ENCODE measurements around the gene SHANK3.
A peak's percentile ranks its signal among the peaks of the same experiment; 100 is the strongest.
"Not testable (repeated sequence)": the region's sequence is repeated elsewhere in the genome, so short reads cannot be mapped to it uniquely, and the experiment has no call there.

Gene SHANK3

GRCh38 chr22:50672471-50673230 lies at the start of gene SHANK3:
SHANK3 (plus strand) TSS chr22:50672823.
- no peak for DNase-seq

- DNase-seq, result no peak
Measured at GRCh38 chr22:50624347-50625130, 48.1 kb upstream of the SHANK3 start.

- DNase-seq, result no peak
Measured at GRCh38 chr22:50625131-50625567, 47.5 kb upstream of the SHANK3 start.

- DNase-seq, result no peak
Measured at GRCh38 chr22:50625568-50626313, 46.9 kb upstream of the SHANK3 start.

- no peak for DNase-seq
Measured at GRCh38 chr22:50626314-50626849, 46.2 kb upstream of the SHANK3 start.

- no peak for DNase-seq
Measured at GRCh38 chr22:50626850-50627641, 45.6 kb upstream of the SHANK3 start.

- peak; percentile 31 for DNase-seq
Measured at GRCh38 chr22:50627642-50628542, 44.7 kb upstream of the SHANK3 start, which contains the start of gene ARSA. ARSA (minus strand) TSS chr22:50628152; CDS start chr22:50627779, 373 bp downstream.

- DNase-seq, result no peak
Measured at GRCh38 chr22:50628543-50629134, 44.0 kb upstream of the SHANK3 start.

GRCh38 chr22:50630376-50630775 lies 42.2 kb upstream of the SHANK3 start:
- DNase-seq, result no peak

- no peak for DNase-seq
Measured at GRCh38 chr22:50633086-50633485, 39.5 kb upstream of the SHANK3 start.

- DNase-seq, result no peak
Measured at GRCh38 chr22:50633771-50634170, 38.9 kb upstream of the SHANK3 start.

- no peak for DNase-seq
Measured at GRCh38 chr22:50635591-50635990, 37.0 kb upstream of the SHANK3 start.

GRCh38 chr22:50640296-50640695 lies 32.3 kb upstream of the SHANK3 start:
- DNase-seq, result not testable (repeated sequence)

- no peak for DNase-seq
Measured at GRCh38 chr22:50640857-50641647, 31.6 kb upstream of the SHANK3 start.

GRCh38 chr22:50641696-50642607 lies 30.7 kb upstream of the SHANK3 start:
- no peak for DNase-seq

GRCh38 chr22:50643021-50643820 lies 29.4 kb upstream of the SHANK3 start:
- DNase-seq, result not testable (repeated sequence)

GRCh38 chr22:50643821-50644101 lies 28.9 kb upstream of the SHANK3 start:
- not testable (repeated sequence) for DNase-seq

- DNase-seq, result no peak
Measured at GRCh38 chr22:50653256-50653655, 19.4 kb upstream of the SHANK3 start.
